ENCODE data around the gene PRKAG2.

The PRKAG2 gene

GRCh38 chr7:151695951-151696541, 180.9 kb downstream of the PRKAG2 start:
- H3K9me3 ChIP-seq (ENCODE audit: insufficient read depth, low read length), result no peaks in the 10 kb centered on the region
- H3K4me1 ChIP-seq (ENCODE audit: low read length), result no peaks in the 10 kb centered on the region
- H2AFZ ChIP-seq (ENCODE audit: low read depth, low read length), result no peak overlapping the region
- H4K20me1 ChIP-seq (ENCODE audit: insufficient read depth, low read length), result no peaks in the 10 kb centered on the region
- no peak overlapping the region for H3K4me2 ChIP-seq (ENCODE audit: low read length)
- H3K79me2 ChIP-seq (ENCODE audit: low read length), result no peaks in the 10 kb centered on the region
- no peak overlapping the region for H3K27ac ChIP-seq (ENCODE audit: low read length)
- no peak overlapping the region for H3K4me3 ChIP-seq (ENCODE audit: low read length)
- TF ChIP-seq CTCF (IDR thresholded peaks at IDR 0.05; ENCODE audit: low read depth, low read length) (no peak), EZH2phosphoT487 (IDR thresholded peaks at IDR 0.05; ENCODE audit: low read depth) (no peak)
- H3K27me3 ChIP-seq (ENCODE audit: low read depth, low read length), result no peaks in the 10 kb centered on the region
- no peaks in the 10 kb centered on the region for H3K36me3 ChIP-seq (replicated peaks; ENCODE audit: low read depth, low read length)
- H3K9ac ChIP-seq (ENCODE audit: low read length), result no peak overlapping the region

DNA sequence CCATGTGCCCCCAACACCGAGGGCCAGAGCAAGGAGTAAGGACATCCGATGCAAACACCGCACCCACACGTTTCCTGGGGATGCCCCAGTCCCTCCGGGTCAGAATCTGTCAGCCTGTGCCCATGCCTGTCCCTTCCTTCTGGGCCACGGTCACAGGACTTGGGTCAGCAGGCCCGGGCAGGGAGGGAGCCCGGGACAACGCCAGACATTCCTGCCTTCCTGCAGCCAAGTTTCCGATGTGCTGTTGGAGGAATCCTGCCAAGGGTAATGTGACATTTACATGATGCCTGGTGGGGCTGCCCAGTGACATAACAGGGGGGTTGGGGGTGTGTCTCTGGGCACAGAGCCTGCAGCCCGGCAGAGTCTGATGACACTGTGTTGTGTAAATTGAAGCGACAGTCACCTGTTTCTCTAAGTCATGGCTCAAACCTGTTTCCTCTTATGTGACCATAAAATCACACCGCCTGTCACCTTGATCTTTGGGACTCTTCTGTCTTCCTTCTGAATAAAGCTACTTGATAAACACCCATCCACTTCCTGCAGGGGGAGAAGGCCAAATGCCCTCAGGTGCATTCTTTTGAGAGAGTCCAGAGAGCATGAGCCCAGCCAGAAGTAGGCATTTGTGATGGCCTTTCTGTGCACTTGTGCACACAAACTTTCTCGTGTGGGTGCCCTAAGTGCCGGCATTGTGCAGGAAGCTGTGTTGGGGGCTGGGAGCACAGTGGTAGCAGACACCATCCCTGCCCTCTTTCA, 181.9 kb downstream of the PRKAG2 start:
- H3K4me1 ChIP-seq (ENCODE audit: low read length), result no peaks in the 10 kb centered on the region
- H3K4me3 ChIP-seq (ENCODE audit: low read length), result no peak overlapping the region
- no peak overlapping the region for H3K4me2 ChIP-seq (ENCODE audit: low read length)
- H3K36me3 ChIP-seq (replicated peaks; ENCODE audit: low read depth, low read length), result no peaks in the 10 kb centered on the region
- H3K9ac ChIP-seq (ENCODE audit: low read length), result no peak overlapping the region
- H4K20me1 ChIP-seq (ENCODE audit: insufficient read depth, low read length), result no peaks in the 10 kb centered on the region
- no peak for TF ChIP-seq CTCF (IDR thresholded peaks at IDR 0.05; ENCODE audit: low read depth, low read length)
- TF ChIP-seq EZH2phosphoT487 (IDR thresholded peaks at IDR 0.05; ENCODE audit: low read depth), result no peak
- peaks cover 8% of the 10 kb centered on the region for H3K27me3 ChIP-seq (ENCODE audit: low read depth, low read length)
- no peak overlapping the region for H3K27ac ChIP-seq (ENCODE audit: low read length)
- no peaks in the 10 kb centered on the region for H3K9me3 ChIP-seq (ENCODE audit: insufficient read depth, low read length)
- H2AFZ ChIP-seq (ENCODE audit: low read depth, low read length), result no peak overlapping the region
- no peaks in the 10 kb centered on the region for H3K79me2 ChIP-seq (ENCODE audit: low read length)

DNA sequence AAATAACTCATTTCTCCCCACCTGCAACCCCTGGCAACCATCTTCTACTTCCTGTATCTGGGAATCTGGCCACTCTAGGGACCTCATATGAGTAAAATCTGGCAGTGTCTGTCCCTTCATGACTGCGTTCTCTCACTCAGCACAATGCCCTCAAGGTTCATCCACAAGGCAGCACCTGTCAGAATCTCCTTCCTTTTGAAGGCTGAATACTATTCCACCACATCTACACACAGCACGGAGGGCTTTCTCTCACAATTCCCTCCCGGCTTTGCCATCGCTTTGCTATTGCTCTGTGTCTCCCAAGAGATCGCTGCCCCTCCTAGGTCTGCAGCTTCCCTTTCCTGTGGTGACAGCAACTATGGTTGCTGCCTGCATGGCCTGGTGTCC, 182.5 kb downstream of the PRKAG2 start:
- TF ChIP-seq EZH2phosphoT487 (IDR thresholded peaks at IDR 0.05; ENCODE audit: low read depth), result no peak
- no peak for TF ChIP-seq CTCF (IDR thresholded peaks at IDR 0.05; ENCODE audit: low read depth, low read length)
- Histone ChIP-seq H3K9me3 (ENCODE audit: insufficient read depth, low read length) (no peaks in the 10 kb centered on the region), H3K4me3 (ENCODE audit: low read length) (no peak overlapping the region), H3K9ac (ENCODE audit: low read length) (no peak overlapping the region), H4K20me1 (ENCODE audit: insufficient read depth, low read length) (no peaks in the 10 kb centered on the region), H3K27ac (ENCODE audit: low read length) (no peak overlapping the region), H3K79me2 (ENCODE audit: low read length) (no peaks in the 10 kb centered on the region), H3K4me1 (ENCODE audit: low read length) (no peaks in the 10 kb centered on the region), H3K36me3 (replicated peaks; ENCODE audit: low read depth, low read length) (no peaks in the 10 kb centered on the region), H3K27me3 (ENCODE audit: low read depth, low read length) (peaks cover 12% of the 10 kb centered on the region), H2AFZ (ENCODE audit: low read depth, low read length) (no peak overlapping the region), H3K4me2 (ENCODE audit: low read length) (no peak overlapping the region)

- no peak overlapping the region for H3K4me3 ChIP-seq (ENCODE audit: low read length)
- TF ChIP-seq EZH2phosphoT487 (IDR thresholded peaks at IDR 0.05; ENCODE audit: low read depth) (no peak), CTCF (IDR thresholded peaks at IDR 0.05; ENCODE audit: low read depth, low read length) (no peak)
- H3K4me1 ChIP-seq (ENCODE audit: low read length), result no peaks in the 10 kb centered on the region
- no peaks in the 10 kb centered on the region for H3K9me3 ChIP-seq (ENCODE audit: insufficient read depth, low read length)
- no peak overlapping the region for H2AFZ ChIP-seq (ENCODE audit: low read depth, low read length)
- H3K27me3 ChIP-seq (ENCODE audit: low read depth, low read length), result peaks cover 12% of the 10 kb centered on the region
- no peaks in the 10 kb centered on the region for H4K20me1 ChIP-seq (ENCODE audit: insufficient read depth, low read length)
- no peaks in the 10 kb centered on the region for H3K36me3 ChIP-seq (replicated peaks; ENCODE audit: low read depth, low read length)
- no peak overlapping the region for H3K4me2 ChIP-seq (ENCODE audit: low read length)
- no peak overlapping the region for H3K27ac ChIP-seq (ENCODE audit: low read length)
- H3K79me2 ChIP-seq (ENCODE audit: low read length), result no peaks in the 10 kb centered on the region
- no peak overlapping the region for H3K9ac ChIP-seq (ENCODE audit: low read length)
Measured at GRCh38 chr7:151693140-151693539, 183.8 kb downstream of the PRKAG2 start.
